Anterior cingulate cortex (tissue), 58 donors: ENCODE data around the gene SDK1.
"Not testable (repeated sequence)": the region's sequence is repeated elsewhere in the genome, so short reads cannot be mapped to it uniquely, and the experiment has no call there.

ENCODE experiments used
- DNase-seq, 58 donors: peaks; one replicate each; lab custom pipeline; 2025; lab: John Stamatoyannopoulos, UW

The SDK1 gene

DNA sequence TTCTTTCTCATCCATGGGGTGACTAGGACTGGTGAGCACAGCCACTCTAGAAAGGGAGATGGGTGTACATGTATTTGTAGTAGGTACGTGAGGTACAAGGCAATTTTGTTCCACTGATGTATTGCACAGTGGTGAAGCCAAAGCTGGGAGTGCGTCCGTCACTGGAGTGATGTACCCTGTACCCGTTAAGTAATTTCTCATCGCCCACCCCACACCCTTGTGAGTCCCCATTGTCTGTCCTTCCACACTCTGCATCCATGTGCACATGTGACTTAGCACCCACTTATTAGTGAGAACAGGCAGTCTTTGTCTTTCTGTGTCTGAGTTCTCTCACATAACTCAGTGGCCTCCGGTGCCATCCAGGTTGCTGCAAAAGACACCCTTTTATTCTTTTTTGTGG is 658.3 kb downstream of the SDK1 start:
- no peak for DNase-seq

DNA sequence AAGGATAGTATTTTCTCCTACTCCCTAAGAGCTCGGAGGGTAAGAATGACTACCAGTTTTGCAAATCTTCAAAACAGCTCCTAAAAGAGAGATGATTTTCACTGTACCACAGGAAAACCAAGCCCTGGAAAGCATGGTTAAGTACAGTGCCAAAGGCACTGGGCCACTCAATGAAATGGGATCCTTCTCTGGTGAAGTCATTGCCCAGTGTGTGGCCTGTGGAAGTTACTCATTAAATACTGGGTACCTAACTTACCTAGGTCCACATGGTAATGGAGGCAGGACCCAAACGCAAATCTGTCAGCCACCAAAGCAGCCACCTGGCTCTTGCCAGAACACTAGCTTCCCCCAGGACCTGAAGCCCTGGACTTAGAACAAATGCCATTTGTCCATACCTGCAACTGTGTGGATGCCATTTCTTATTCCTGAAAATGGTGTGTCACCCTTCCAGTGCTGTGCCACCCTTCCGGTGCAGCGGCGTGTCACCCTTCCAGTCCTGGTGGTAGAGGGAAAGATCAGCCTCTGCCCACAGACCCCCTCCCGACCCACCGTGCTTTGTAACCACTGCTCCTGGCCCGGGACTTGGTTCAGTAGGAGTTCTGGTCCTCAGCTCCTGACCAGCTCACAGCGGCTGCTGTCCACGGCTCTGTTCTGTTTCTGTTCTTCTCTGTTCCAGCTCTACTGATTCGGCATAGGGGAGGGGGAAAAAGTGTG is 659.2 kb downstream of the SDK1 start:
- no peak for DNase-seq

DNA sequence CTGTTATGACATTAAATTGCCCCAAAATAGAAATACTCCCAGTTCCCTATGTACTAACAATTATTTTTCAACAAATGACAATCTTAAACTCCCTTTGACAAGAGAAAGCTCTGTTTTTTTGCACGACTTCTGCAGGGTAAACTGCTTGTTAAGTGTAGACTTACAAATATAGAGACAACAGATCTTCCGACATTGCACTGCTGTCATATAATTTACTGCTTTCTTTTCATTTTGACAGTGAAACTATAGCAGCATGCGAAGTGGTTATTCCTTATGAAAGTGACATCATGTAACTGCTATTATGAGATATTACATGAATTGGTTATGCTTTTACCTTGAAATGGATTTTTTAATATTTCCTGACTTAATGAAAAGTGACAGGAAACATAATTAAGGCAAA is 659.9 kb downstream of the SDK1 start:
- DNase-seq, result no peak

DNA sequence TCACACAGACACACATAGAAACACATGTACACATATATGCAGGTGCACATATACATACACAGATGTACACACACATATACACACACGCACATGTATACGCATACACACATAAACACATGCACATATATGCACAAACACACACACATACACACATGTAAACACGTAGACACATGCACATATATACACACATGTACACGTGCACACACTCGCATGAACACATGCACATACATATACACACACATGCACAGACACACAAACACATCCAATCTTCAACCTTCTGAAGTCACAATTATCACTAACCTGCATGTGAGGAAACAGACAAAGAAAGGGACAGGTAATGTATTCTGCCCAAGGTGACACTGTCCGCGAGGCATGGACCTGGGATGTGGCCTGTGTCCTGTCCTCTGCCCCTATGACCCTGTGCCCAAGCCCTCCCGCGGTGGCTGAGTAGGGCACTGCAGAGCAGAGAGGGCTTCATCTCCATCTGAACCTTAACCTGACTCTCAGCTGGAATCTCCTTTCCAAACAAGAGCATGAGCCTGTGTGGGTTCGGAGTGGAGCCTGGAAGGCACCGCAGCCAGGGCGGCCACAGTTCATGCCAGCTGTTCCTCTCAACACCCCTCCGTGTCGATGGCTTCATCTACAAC is 660.9 kb downstream of the SDK1 start:
- DNase-seq, result no peak

DNA sequence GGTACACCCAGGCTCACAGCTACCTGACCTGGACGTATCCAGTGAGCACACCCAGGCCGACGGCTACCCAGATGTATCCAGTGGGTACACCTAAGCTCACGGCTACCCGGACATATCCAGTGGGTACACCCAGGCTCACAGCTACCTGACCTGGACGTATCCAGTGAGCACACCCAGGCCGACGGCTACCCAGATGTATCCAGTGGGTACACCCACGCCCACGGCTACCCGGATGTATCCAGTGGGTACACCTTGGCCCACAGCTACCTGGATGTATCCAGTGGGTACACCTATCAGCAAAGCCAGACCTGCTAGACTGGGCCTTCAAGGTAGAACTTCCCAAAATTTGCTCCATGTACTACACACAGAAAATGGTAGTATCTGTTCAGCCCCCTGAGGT is 662.7 kb downstream of the SDK1 start:
- not testable (repeated sequence) for DNase-seq

DNA sequence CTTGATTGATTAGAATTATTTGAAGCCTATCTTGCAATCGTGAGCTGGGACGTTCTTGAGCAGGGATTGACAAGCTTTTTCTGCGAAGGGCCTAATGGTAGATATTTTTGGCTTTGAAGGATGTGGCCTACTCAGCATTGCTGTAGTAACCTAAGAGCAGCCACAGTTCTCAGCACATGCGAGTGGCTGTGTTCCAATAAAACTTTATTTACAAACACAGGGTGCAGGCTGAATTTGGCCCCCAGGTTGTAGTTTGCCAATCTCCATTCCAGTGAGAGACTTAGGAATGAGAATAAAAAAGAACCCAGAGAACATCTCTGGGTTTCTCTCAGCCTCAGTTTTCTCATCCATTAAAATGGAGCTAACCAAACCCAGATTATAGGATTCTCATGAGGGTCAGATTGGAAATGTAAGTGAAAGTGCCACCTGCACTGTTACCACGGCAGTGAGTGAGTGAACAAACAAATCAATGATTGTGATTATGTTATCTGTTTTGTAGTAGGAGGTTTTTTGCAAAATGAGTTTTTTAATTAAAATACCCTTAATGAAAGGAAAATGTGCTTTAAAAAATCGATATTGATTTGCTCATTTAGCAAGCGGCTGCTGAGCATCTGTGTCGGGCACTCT is 664.0 kb downstream of the SDK1 start:
- DNase-seq, result no peak

DNA sequence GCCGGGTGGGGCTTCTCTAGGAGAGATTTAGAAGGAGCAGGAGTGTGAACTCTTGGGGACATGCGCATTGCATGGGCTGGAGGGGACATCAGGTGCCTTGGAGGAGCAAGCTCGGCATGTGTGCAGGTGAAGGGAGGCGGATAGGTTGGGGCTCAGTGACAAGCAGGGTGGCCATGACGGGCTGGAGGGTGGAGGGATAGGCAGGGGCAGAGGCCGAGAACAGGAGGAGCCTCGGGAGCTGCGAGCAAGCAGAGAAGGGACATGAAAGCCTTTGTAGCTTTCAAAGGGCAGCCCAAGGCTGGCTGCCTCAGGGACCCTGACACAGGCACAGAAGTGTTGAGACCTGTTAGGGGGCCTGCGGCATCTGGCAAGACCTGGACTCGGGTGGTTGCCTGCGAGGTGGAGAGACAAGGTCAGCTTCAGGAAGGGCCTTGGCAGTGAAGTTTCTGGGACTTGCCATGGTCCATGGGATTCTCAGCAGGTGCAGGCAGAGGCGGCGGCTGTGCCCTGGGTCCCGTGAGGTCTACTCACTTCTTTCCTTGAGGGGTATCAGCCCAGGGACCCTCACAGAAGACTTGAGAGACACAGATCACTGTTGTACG is 664.8 kb downstream of the SDK1 start:
- no peak for DNase-seq

DNA sequence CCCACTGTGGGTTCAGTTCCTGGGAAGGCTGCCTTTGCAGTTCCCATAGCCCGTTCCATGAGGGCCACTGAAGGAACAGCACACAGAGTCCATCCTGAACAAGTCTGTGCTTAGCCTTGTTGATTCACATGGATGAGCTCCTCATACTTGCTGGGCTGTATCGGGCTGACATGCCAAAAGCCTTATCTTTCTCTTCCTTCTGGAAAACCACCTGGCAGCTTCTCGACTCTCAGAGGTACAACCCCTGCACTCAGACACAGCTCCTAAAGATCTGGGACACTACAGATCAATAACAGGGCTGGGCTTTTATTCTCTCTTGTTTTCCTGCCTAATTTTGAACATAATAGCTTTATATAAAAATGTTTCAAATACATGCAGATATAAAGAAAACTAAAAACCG is 667.2 kb downstream of the SDK1 start:
- DNase-seq, result no peak

DNA sequence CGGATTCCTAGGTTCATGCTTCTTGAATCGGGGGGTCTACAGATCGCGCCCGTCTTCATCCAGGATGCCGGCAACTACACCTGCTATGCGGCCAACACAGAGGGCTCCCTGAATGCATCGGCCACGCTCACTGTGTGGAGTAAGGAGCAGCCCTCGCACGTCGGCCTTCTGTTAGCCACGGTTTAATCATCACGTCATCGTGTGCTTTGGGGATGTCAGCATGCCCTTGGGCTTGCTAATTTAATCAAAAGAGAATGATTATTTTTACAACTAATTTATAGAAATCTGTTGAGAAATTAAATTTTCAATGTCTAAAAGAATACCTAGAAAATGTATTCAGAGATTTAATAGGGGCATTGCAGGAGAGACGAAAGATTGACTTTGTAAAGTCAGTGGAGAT is 668.2 kb downstream of the SDK1 start:
- DNase-seq, result no peak

DNA sequence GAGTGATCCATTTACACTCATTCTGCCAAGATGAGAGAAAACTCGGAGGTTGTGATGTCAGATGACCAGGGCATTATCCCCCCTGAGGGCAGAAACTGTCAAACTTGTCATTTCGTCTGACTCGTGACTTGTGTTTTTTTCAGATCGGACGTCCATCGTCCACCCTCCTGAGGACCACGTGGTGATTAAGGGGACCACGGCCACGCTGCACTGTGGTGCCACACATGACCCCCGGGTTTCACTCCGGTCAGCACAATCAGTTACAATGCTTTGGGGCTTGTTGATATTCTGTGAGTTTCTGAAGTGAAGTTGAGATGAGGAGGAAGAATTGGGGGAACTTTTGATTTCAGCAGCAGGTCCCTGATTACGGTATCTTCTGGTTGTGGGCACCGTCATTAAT is 670.3 kb downstream of the SDK1 start:
- no peak for DNase-seq

DNA sequence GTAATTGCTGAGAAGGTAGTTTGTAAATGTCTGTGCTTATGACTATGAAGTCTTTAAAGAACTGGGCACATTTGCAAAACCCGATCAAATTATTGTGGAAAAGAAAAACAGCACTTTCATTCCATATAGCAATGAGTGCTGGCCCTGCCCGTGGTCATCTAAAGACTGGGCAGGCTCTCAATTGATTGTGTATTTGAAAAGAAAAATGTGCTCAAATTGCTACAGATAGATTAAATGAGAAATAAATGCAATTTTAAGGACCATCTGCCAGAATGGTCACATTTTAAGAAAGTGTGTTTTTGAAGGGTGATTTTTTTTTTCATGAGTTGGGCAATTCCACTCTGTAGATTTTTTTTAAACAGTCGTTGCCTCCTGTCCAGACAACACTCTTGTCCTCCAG is 672.2 kb downstream of the SDK1 start:
- no peak for DNase-seq

DNA sequence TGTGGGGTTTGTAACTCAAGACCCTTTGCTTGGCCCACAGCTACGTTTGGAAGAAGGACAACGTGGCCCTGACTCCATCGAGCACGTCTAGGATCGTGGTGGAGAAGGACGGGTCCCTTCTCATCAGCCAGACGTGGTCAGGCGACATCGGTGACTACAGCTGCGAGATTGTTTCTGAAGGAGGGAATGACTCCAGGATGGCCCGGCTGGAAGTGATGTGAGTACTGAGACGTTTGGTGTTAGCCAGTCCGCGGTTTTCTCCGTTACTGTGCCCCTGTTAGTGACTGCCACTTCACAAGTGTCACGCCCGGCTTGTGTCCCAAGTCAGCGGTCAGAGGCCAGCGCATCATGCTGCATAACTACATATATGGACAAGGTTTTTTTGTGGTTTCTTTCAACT is 673.3 kb downstream of the SDK1 start:
- DNase-seq, result no peak

DNA sequence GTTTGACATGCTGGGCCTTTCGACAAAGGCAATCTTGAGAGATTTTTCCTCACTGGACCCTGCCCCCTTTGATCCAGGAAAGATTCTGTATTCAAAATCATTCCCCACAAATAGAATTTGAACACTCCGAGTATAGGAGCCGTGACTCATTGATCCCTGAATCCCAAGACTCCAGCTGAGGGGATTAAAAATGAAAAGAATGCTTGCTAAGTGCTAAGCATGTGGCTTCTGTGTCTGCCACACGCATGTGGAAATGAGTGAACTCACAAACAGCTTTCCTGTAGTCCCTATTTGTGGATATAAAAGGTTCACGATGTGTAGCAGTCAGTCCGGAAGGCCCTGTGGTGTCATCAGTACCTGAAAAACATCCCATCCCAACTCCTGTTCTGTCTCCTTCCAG is 674.3 kb downstream of the SDK1 start:
- DNase-seq, result no peak

DNA sequence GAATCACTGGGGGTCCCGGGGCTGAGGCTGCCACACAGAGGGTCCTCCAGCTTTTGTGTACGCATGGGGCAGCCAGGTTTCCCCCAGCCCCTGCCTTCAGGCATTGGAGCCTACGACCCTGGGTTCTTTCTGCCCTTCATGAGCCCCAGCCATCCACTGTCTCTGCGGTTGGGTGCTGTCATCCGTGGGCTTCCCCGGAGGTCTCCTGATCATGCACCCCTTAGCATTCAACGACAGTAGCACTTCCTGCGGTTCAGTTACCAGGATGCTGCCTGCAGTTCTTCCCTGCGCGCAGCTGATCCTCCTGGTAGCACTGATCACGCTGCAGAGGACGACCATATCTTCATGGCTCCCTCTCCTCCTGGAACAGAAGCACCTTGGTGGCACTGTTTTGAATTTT is 676.3 kb downstream of the SDK1 start:
- DNase-seq, result no peak

DNA sequence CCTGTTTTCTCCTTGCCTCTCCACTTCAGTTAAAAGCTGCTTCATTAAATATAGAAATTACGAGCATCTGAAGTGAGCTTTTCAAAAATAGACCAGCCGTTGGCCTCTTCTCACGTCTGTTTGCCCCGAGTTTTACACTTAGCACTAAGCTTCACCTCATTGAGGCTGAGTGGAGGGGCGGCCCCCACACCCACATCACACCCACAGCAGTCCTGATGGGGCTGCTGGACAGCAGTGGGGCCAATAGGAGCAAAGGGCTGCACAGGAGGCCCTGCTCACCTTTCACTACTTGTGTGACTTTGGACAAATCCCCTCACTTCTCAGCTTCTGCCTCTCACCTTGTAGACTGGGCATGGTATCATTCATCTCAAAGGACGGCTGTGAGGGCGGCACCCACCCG is 677.8 kb downstream of the SDK1 start:
- DNase-seq, result no peak

DNA sequence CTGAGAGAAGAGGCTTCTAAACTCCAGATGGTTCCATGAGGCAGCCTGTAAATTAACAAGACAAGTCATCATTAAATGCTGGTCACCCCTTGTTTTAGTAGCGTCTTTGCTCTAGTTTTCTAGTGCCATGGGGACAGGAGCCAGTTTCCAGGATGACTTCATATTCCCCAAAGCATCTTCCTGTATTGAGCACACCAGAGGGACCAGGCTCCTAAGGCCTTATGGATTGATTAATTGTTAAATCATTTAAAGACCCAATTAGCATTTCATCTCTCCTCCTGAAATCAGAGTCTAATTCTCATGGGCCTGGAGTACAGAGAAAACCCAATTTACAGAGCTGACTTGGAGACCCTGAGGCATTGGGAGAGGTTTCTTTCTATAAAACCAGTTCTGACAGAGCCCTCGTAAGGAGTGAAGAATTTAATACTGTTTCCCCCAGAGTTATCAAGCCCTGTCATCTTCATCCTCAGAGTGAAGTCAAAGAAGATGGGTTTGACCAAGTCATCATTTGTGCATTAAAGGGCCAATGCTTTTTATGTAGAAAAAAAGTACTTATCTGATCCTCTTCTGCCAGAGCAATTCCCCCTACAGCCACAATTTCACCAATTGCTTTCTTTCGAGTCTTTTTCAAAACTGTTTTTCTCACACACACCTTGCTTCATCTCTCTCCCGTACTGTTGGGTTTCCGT is 678.7 kb downstream of the SDK1 start:
- DNase-seq, result no peak

DNA sequence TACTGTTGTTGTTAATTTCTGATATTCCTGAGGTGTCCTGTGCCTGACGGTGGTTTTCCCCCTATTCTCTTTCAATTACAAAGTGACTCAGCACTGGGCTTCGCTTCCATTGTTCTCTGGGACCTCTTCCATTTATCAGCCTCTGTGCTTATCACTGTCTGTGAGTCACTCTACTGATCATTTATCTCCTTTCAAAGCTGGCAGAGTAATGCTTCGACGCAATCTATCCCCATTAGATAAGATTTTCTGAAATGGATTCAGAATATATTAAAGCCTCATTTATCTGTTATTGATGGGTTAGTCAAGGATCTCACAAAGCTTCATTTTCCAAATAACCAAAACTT is 679.2 kb downstream of the SDK1 start:
- DNase-seq, result no peak

DNA sequence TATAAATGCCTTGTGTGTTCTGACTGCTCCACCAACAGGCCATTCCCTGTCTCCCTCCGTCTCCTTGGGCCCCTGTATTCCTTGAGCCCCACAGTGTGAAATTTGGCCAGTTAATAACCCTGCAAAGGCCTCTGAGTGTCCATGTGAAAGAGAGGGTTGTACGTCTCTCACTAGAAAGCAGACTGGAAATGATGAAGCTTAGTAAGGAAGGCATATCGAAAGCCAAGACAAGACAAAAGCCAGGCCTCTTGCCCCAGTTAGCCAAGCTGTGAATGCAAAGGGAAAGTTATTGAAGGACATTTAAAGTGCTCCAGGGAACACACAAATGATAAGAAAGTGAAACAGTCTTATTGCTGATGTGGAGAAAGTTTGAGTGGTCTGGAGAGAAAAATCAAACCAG is 680.2 kb downstream of the SDK1 start:
- no peak for DNase-seq

DNA sequence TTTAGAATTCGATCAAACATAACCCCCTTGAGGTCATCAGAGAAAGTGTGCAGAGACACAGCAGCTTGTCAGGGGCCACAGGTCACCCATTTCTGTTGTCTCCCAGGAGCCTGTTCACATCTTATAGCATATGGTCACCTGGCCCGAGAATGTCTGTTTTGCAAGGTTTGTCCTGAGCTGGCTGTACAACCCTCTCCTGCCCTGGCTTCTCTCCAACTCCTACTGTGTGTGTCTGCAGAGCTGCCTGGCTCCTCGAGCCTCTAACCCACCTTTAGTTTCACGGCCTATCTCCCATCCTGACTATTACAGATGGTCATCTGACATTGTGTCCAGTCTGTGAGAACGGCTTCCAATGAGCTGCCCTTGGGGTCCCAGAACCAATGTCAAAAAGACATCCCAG is 683.4 kb downstream of the SDK1 start:
- DNase-seq, result no peak

DNA sequence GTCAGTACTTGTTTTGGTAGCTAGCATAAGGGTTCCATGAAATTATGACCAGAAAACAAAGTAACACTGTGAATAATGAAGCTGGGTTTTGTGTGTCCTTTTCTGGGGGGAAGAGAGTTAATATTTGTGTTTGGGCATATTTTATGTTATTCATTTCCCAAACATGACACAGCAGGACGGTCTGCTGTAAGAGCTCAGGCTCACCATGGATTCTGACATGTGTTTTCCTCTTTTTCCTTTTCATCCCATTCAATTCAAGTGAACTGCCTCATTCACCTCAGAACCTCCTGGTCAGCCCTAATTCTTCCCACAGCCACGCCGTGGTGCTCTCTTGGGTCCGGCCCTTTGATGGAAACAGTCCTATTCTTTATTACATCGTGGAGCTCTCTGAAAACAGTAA is 685.9 kb downstream of the SDK1 start:
- DNase-seq, result no peak

DNA sequence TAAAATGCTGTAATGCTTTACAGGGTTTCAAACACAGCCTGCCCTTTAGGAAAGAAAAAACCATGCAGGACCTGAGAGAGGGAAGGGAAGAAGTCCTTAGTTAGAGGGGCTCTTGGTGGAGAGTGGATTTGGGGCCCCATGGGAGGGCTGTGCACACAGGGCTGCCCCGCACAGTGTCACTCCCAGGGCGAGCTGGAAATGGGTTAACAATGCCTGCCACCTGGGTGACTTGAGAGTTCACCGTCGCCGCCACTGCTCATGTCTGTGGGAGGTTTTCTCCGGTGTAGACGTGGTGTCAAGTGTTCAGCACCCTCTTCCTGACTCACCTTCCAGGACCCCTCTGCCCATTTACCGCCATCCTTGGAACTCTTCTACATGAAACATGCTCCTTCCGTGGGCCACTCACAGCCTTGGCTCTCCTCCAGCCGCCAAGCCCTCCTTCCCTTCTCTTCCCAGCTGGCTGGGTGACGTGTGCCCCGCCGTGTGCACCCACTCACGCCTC is 686.4 kb downstream of the SDK1 start:
- DNase-seq, result no peak
